Gastrocnemius medialis (tissue), 4 donors: ENCODE measurements around the gene TSPAN9.

Experiments
- CTCF ChIP-seq, 5 experiments: fragments of 450-650 bp in 3 of 5; fragments of 200-600 bp in 2 of 5; sonication (generic) in 2 of 5; IDR thresholded peaks in 4 of 5; conservative IDR thresholded peaks in 1 of 5; 1 replicate in 4 of 5; 2 replicates in 1 of 5; pipeline ENCODE4 v1.5.1; 2016 to 2019; ENCODE audit warnings: antibody characterized with exemption in 5 of 5, mild to moderate bottlenecking in 3 of 5, moderate library complexity in 3 of 5
- POLR2A ChIP-seq, 2 donors: fragments of 450-650 bp; IDR thresholded peaks; one replicate each; pipeline ENCODE4 v1.6.1; 2017; ENCODE audit warnings: antibody characterized with exemption in 2 of 2, mild to moderate bottlenecking in 2 of 2, moderate library complexity in 2 of 2

GRCh38 chr12:3138941-3139511 lies 61.8 kb downstream of the TSPAN9 start:
- no peak for TF ChIP-seq POLR2A (IDR thresholded peaks at IDR 0.05)
- no peak for TF ChIP-seq CTCF (IDR thresholded peaks at IDR 0.05 in 4 of 5, conservative IDR thresholded peaks at IDR 0.05 in 1 of 5)
